H1 (cell line): ENCODE data around the gene CRACDL.

Source experiments
- BRCA1 ChIP-seq: IDR thresholded peaks from 2 replicates; pipeline ENCODE4 v1.6.1; 2012; ENCODE audit warnings: low read depth, low read length, improper control_type of control experiment
- CBX8 ChIP-seq: fragments of 300-800, 300-1000 bp; sonication (generic); IDR thresholded peaks from 2 replicates; pipeline ENCODE4 v1.7.1; 2016; ENCODE audit warnings: low read depth, low read length, borderline replicate concordance
- CEBPB ChIP-seq: IDR thresholded peaks from 2 replicates; pipeline ENCODE4 v1.6.1; 2012; ENCODE audit warnings: low read depth, low read length
- EP300 ChIP-seq, 2 experiments: IDR thresholded peaks; 1 replicate in 1 of 2; 2 replicates in 1 of 2; pipeline ENCODE4 v1.6.1; 2011 to 2012; ENCODE audit warnings: low read depth in 2 of 2, low read length in 2 of 2, mild to moderate bottlenecking in 2 of 2, borderline replicate concordance in 1 of 2, inconsistent platforms in 1 of 2, moderate library complexity in 1 of 2
- FOSL1 ChIP-seq: IDR thresholded peaks from 2 replicates; pipeline ENCODE4 v1.6.1; 2011; ENCODE audit warnings: mild to moderate bottlenecking, low read depth, low read length, moderate library complexity; ENCODE audit not compliant: insufficient read depth
- HDAC6 ChIP-seq: IDR thresholded peaks from one replicate; pipeline ENCODE4 v1.7.1; 2012; ENCODE audit warnings: low read depth, mild to moderate bottlenecking, inconsistent platforms, low read length, moderate library complexity
- RAD21 ChIP-seq, 2 experiments: IDR thresholded peaks in 1 of 2; conservative IDR thresholded peaks in 1 of 2; 2 replicates each; pipeline ENCODE4 v1.6.1; 2011; ENCODE audit warnings: low read depth in 2 of 2, low read length in 2 of 2, improper control_type of control experiment in 1 of 2, inconsistent platforms in 1 of 2, mild to moderate bottlenecking in 1 of 2, moderate library complexity in 1 of 2
- YY1 ChIP-seq: IDR thresholded peaks from 2 replicates; pipeline ENCODE4 v1.6.1; 2011; ENCODE audit warnings: low read depth, mild to moderate bottlenecking, low read length
- TF ChIP-seq, protein P1 (sequence below), 3 experiments: IDR thresholded peaks; 1 replicate in 2 of 3; 2 replicates in 1 of 3; pipeline versions ENCODE4 v1.5.1 to v1.6.1; 2011; ENCODE audit warnings: low read length in 3 of 3, mild to moderate bottlenecking in 3 of 3, inconsistent platforms in 2 of 3, low read depth in 1 of 3, moderate library complexity in 1 of 3; ENCODE audit not compliant: insufficient read depth in 1 of 3; ENCODE audit errors: control extremely low read depth in 1 of 3

DNA sequence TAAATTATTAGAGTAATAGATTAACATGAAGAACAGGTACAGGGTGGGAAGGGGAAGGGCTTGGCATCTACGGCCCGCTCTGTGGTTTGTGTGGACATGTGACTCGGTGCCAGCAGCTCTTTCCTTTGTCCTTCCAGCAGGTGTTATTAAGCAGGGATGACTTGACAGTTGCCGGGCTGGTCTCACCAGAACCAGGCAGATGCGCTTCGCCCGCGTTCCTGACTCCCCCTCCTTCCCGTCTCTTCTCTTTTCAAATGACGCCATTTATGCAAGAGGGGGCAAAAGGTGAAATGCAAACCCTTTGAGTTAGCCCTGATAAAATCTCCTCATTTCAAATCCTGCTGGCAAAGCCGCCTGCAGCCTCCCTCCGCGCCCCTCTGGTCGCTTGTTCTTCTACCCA lies 166.2 kb downstream of the CRACDL start:
- TF ChIP-seq EP300 (IDR thresholded peaks at IDR 0.05; ENCODE audit: borderline replicate concordance in 1 of 2, low read depth in 2 of 2, low read length in 2 of 2) (no peak), BRCA1 (no peak), HDAC6 (no peak), FOSL1 (no peak), YY1 (no peak), CEBPB (no peak), RAD21 (IDR thresholded peaks at IDR 0.05 in 1 of 2, conservative IDR thresholded peaks at IDR 0.05 in 1 of 2; ENCODE audit: low read depth in 2 of 2, low read length in 2 of 2) (no peak), CBX8 (no peak)
- TF ChIP-seq, protein P1, sequence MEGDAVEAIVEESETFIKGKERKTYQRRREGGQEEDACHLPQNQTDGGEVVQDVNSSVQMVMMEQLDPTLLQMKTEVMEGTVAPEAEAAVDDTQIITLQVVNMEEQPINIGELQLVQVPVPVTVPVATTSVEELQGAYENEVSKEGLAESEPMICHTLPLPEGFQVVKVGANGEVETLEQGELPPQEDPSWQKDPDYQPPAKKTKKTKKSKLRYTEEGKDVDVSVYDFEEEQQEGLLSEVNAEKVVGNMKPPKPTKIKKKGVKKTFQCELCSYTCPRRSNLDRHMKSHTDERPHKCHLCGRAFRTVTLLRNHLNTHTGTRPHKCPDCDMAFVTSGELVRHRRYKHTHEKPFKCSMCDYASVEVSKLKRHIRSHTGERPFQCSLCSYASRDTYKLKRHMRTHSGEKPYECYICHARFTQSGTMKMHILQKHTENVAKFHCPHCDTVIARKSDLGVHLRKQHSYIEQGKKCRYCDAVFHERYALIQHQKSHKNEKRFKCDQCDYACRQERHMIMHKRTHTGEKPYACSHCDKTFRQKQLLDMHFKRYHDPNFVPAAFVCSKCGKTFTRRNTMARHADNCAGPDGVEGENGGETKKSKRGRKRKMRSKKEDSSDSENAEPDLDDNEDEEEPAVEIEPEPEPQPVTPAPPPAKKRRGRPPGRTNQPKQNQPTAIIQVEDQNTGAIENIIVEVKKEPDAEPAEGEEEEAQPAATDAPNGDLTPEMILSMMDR (IDR thresholded peaks at IDR 0.05; ENCODE audit: control extremely low read depth in 1 of 3, insufficient read depth in 1 of 3, low read depth in 1 of 3, low read length in 3 of 3), result no peak
